ENCODE measurements around the gene ARFGAP3. TPM values are rescaled to one million over a fixed set of nuclear protein-coding genes. Genes with fewer than 3 reads are reported as not detected.

ARFGAP3 gene
- total RNA-seq, 1 experiment from 2014 or later = 30.0 TPM

DNA sequence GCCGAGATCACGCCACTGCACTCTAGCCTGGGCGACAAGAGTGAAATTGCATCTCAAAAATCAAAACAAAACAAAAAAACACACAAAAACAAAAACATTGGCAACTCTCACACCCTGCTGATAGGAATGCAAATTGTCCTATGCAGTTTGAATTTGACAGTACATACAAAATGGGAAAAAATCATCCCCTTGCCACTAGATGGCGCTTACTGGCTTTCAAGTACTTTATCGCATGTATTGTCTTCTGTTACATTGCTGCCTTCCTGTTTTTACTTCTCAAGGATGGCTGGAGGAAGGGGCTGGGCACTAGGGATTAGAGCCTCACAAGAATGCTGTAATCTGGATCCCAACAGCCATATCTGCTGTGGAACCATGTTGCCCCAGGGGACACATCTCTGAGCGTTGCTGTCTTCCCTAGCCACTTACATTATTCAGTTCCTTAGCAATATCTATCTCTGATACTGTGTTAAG, 77.0 kb downstream of the ARFGAP3 start:
- no peak overlapping the region for H3K27ac ChIP-seq (ENCODE audit: low read depth, low read length, poor library complexity, severe bottlenecking)
- no peak for TF ChIP-seq EZH2 (IDR thresholded peaks at IDR 0.05; ENCODE audit: borderline replicate concordance, low read depth, low read length, poor library complexity, severe bottlenecking)
- TF ChIP-seq, protein P1, sequence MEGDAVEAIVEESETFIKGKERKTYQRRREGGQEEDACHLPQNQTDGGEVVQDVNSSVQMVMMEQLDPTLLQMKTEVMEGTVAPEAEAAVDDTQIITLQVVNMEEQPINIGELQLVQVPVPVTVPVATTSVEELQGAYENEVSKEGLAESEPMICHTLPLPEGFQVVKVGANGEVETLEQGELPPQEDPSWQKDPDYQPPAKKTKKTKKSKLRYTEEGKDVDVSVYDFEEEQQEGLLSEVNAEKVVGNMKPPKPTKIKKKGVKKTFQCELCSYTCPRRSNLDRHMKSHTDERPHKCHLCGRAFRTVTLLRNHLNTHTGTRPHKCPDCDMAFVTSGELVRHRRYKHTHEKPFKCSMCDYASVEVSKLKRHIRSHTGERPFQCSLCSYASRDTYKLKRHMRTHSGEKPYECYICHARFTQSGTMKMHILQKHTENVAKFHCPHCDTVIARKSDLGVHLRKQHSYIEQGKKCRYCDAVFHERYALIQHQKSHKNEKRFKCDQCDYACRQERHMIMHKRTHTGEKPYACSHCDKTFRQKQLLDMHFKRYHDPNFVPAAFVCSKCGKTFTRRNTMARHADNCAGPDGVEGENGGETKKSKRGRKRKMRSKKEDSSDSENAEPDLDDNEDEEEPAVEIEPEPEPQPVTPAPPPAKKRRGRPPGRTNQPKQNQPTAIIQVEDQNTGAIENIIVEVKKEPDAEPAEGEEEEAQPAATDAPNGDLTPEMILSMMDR (conservative IDR thresholded peaks at IDR 0.05; ENCODE audit: low read depth, low read length) = peak; percentile 82

DNA sequence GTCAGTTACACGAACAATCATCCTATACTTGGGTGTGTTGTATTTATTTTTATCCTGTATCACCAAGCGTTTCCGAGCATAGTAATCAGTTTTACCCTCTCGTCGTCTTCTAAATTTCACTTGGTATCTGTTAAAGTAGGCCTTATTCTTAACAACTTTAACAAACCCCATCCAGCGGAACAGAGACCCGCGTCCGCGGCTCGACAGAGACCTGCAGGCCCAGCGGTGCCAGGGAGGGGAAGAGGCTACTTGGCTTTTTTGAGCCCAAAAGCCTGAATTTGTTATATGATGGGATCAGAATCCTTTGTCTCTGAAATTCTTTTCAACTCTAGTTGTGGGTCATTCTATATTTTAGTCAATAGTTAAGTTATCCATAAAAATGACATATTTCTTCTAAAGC, 79.9 kb downstream of the ARFGAP3 start:
- no peaks in the 10 kb centered on the region for H3K36me3 ChIP-seq (ENCODE audit: insufficient read depth, low read length, poor library complexity, severe bottlenecking)
- no peaks in the 10 kb centered on the region for H3K4me1 ChIP-seq (ENCODE audit: insufficient read depth, low read length, poor library complexity, severe bottlenecking)
- H3K9me3 ChIP-seq (ENCODE audit: low read depth, low read length, poor library complexity, severe bottlenecking) = no peaks in the 10 kb centered on the region
- POLR2A ChIA-PET (ENCODE audit: low non-redundant PET) = no interaction called here
- H3K27ac ChIP-seq (ENCODE audit: low read depth, low read length, poor library complexity, severe bottlenecking) = no peak overlapping the region
- H3K27me3 ChIP-seq (replicated peaks; ENCODE audit: insufficient read depth, low read depth, low read length, poor library complexity) = no peaks in the 10 kb centered on the region
- no peak overlapping the region for H3K4me3 ChIP-seq (ENCODE audit: low read depth, low read length, poor library complexity, severe bottlenecking)
- TF ChIP-seq EZH2 (IDR thresholded peaks at IDR 0.05; ENCODE audit: borderline replicate concordance, low read depth, low read length, poor library complexity, severe bottlenecking) = no peak
- TF ChIP-seq, protein P1 (conservative IDR thresholded peaks at IDR 0.05; ENCODE audit: low read depth, low read length) = no peak
- CTCF ChIA-PET = no interaction called here
- DNase-seq (ENCODE audit: low spot score) = no peak
- BruUV-seq (replicated peaks) = no TSS peak
- intact Hi-C loops (cut with micrococcal nuclease; ENCODE audit: unreplicated experiment) = no loop called here

More for the DNA sequence above, 77.0 kb downstream of the ARFGAP3 start:
- CTCF ChIA-PET = no interaction called here
- POLR2A ChIA-PET (ENCODE audit: low non-redundant PET) = interaction anchor here (0.6 kb wide), 1 partner anchor 334 kb away, joined by 10 read pairs; no protein-coding TSS in a partner anchor
- intact Hi-C loops (cut with micrococcal nuclease; ENCODE audit: unreplicated experiment) = loop anchor here (1.0 to 2.0 kb wide), 2 partner anchors 280 to 311 kb away; no protein-coding TSS in a partner anchor
- no peaks in the 10 kb centered on the region for H3K27me3 ChIP-seq (replicated peaks; ENCODE audit: insufficient read depth, low read depth, low read length, poor library complexity)
- no peak overlapping the region for H3K4me3 ChIP-seq (ENCODE audit: low read depth, low read length, poor library complexity, severe bottlenecking)
- no TSS peak for BruUV-seq (replicated peaks)
- peak; percentile 95 for DNase-seq (ENCODE audit: low spot score)
- no peaks in the 10 kb centered on the region for H3K36me3 ChIP-seq (ENCODE audit: insufficient read depth, low read length, poor library complexity, severe bottlenecking)
- H3K4me1 ChIP-seq (ENCODE audit: insufficient read depth, low read length, poor library complexity, severe bottlenecking) = no peaks in the 10 kb centered on the region
- no peaks in the 10 kb centered on the region for H3K9me3 ChIP-seq (ENCODE audit: low read depth, low read length, poor library complexity, severe bottlenecking)

DNA sequence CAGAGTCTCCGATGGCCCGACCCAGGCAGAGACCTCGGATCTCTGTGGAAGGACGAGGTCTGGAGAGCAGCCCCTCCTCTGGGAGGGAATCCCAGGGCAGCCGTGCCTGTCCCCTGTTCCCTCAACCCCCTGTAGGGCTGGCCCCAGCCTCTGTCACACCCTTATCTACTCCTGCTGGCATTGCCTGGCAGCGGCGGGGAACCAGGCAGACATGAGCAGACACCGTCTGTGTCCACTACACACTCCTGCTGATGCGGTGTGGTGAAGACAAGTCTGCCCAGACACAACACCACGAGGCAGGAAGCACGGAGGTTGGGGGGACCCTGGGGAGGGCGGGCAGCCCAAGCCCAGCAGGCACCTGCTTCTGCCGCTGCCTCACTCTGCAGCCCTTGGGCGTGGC, 83.9 kb downstream of the ARFGAP3 start:
- Histone ChIP-seq H3K27me3 (replicated peaks; ENCODE audit: insufficient read depth, low read depth, low read length, poor library complexity) (no peaks in the 10 kb centered on the region), H3K9me3 (ENCODE audit: low read depth, low read length, poor library complexity, severe bottlenecking) (no peaks in the 10 kb centered on the region), H3K4me1 (ENCODE audit: insufficient read depth, low read length, poor library complexity, severe bottlenecking) (no peaks in the 10 kb centered on the region), H3K27ac (ENCODE audit: low read depth, low read length, poor library complexity, severe bottlenecking) (no peak overlapping the region), H3K36me3 (ENCODE audit: insufficient read depth, low read length, poor library complexity, severe bottlenecking) (no peaks in the 10 kb centered on the region), H3K4me3 (ENCODE audit: low read depth, low read length, poor library complexity, severe bottlenecking) (no peak overlapping the region)
- POLR2A ChIA-PET (ENCODE audit: low non-redundant PET) = no interaction called here
- no peak for TF ChIP-seq EZH2 (IDR thresholded peaks at IDR 0.05; ENCODE audit: borderline replicate concordance, low read depth, low read length, poor library complexity, severe bottlenecking)
- TF ChIP-seq, protein P1 (conservative IDR thresholded peaks at IDR 0.05; ENCODE audit: low read depth, low read length) = no peak
- intact Hi-C loops (cut with micrococcal nuclease; ENCODE audit: unreplicated experiment) = no loop called here
- CTCF ChIA-PET = no interaction called here
- no peak for DNase-seq (ENCODE audit: low spot score)
- no TSS peak for BruUV-seq (replicated peaks)
